AG10803 (cell line): Measurements from ENCODE around the gene MAN1C1.
"Not testable (repeated sequence)": the region's sequence is repeated elsewhere in the genome, so short reads cannot be mapped to it uniquely, and the experiment has no call there.

Source experiments
- DNase-seq: peaks from one replicate; pipeline ENCODE4 v3.0.0; 2010; ENCODE audit warnings: low read depth
- H3K4me3 ChIP-seq: 2 replicates; pipeline ENCODE4 v1.5.1; 2011; ENCODE audit warnings: mild to moderate bottlenecking, low read length, control low read depth
- TF ChIP-seq, protein P1 (sequence below): conservative IDR thresholded peaks from 2 replicates; pipeline ENCODE4 v1.5.1; 2011; ENCODE audit warnings: mild to moderate bottlenecking, low read length, control low read depth, inconsistent platforms

The MAN1C1 gene

DNA sequence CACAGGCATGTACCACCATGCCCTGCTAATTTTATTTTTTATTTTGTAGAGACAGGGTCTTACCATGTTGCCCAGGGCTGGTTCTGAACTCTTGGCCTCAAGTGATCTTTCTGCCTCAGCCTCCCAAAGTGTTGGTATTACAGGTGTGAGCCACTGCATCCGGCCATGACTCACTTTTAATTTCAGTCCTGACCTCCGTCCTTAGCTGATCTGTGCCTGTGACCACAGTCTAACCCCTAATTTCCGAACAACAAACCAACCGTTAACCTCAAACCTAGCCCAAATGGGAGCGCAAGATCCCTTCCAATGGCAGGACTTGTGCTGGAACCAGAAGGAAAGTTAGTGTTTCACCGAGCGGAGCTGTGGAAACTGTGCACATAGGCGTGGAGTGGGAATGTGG, 29.3 kb upstream of the MAN1C1 start:
- TF ChIP-seq, protein P1, sequence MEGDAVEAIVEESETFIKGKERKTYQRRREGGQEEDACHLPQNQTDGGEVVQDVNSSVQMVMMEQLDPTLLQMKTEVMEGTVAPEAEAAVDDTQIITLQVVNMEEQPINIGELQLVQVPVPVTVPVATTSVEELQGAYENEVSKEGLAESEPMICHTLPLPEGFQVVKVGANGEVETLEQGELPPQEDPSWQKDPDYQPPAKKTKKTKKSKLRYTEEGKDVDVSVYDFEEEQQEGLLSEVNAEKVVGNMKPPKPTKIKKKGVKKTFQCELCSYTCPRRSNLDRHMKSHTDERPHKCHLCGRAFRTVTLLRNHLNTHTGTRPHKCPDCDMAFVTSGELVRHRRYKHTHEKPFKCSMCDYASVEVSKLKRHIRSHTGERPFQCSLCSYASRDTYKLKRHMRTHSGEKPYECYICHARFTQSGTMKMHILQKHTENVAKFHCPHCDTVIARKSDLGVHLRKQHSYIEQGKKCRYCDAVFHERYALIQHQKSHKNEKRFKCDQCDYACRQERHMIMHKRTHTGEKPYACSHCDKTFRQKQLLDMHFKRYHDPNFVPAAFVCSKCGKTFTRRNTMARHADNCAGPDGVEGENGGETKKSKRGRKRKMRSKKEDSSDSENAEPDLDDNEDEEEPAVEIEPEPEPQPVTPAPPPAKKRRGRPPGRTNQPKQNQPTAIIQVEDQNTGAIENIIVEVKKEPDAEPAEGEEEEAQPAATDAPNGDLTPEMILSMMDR: no peak
- DNase-seq: no peak
- H3K4me3 ChIP-seq: no peak overlapping the region

- not testable (repeated sequence) for DNase-seq, H3K4me3 ChIP-seq
Measured at GRCh38 chr1:25588224-25588623, 28.4 kb upstream of the MAN1C1 start.

DNA sequence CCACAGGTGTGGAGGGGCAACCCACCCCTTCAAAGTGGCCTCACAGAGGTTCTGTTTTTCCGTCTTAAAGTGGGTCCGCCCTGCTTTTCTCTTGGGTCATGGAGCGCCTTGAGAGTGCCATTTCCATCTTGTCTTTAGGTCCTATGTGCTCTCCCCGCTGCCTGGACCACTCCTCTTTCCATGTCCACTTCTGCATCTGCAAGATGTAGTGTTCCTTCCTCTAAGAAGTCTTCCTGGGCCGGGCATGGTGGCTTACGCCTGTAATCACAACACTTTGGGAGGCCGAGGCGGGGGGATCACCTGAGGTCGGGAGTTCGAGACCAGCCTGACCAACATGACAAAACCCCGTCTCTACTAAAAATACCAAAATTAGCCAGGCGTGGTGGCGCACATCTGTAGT, 27.8 kb upstream of the MAN1C1 start:
- DNase-seq, H3K4me3 ChIP-seq: not testable (repeated sequence)

DNA sequence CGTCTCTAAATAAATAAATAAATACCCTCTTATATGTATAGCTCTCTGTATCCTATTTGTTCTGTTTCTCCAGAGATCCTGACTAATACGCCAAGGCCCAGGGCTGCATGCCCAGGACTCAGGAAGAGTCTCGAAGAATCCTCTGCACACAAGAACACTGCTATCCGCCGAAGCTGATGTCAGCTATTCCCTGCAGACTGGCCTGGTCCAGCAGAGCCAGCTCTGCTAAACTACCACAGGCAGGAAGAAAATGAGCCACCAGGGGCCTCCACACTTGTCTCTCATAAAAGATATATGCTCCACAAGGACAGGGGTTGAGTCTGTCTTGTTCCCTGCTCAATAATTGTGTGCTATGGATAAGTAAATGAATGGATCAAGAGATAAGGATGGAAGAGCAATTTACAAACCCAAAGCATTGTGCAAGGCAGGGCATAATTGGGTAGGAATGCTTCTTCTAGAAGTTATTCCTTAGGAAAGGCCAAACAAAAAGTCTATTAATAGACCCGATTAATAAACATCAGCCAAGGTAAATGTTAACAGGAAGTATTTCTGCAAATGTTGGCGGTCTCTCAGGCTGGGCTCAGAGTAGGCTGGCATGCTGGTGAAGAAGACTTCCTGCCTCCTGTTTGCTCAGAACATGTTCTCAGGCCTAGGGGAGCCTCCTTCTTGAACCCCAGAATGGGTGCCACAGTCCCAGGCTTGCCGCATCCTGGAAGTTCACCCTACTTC, 26.3 kb upstream of the MAN1C1 start:
- no peak for DNase-seq
- no peak overlapping the region for H3K4me3 ChIP-seq
- TF ChIP-seq, protein P1: no peak; the same call in 1 of the 2 replicates

GRCh38 chr1:25593861-25594260, 22.7 kb upstream of the MAN1C1 start:
- DNase-seq: no peak
- no peak overlapping the region for H3K4me3 ChIP-seq
- TF ChIP-seq, protein P1: no peak

DNA sequence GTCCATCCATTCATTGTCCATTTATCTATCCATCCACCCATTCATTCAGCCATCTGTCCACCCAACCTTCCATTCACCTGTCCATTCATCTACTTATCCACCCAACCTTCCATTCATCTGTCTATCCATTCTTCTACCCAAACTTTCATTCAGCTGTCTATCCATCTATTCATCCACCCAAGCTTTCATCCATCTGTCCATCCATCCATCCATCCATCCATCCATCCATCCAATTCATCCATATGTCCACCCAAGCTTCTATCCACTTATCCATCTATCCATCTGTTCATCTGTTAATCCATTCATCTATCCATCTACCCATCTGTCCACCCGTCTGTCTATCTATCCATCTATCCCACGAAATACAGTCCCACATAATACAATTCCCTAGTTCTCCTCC, 21.6 kb upstream of the MAN1C1 start:
- TF ChIP-seq, protein P1: no peak
- DNase-seq: no peak
- H3K4me3 ChIP-seq: no peak overlapping the region

GRCh38 chr1:25596641-25597040, 19.9 kb upstream of the MAN1C1 start:
- DNase-seq, H3K4me3 ChIP-seq: not testable (repeated sequence)

GRCh38 chr1:25598879-25599278, 17.7 kb upstream of the MAN1C1 start:
- H3K4me3 ChIP-seq: no peak overlapping the region
- DNase-seq: no peak
- TF ChIP-seq, protein P1: no peak
